ENCODE data around the gene PDHX. TPM values are rescaled to one million over a fixed set of nuclear protein-coding genes. Genes with fewer than 3 reads are reported as not detected.

The PDHX gene
- total RNA-seq, 2 donors from 2014 or later, result 92.1 to 115 TPM

DNA sequence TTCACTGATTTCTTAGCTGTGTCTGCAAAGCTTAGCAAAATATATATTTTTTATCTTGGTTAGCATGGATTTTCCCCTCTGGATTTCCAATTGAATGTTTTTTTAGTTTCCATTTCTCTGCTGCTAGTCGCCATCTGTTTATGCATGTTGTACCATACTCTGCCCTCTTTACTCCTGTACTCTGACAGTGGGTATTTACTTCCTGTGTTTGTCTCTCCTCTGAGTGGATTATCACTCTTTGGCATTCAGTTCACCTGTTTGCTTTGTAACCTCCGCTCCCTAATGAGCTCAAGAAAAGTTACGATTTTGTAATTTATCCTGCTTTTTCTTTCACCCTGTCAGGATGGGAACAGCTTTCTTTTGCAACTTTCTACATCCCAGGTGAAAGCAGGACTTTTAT, 59.1 kb downstream of the PDHX start:
- no peak for ATAC-seq
- DNase-seq, result no peak
- intact Hi-C loops (cut with DNase I), result no loop called here

- ATAC-seq (no peak), DNase-seq (no peak)
- intact Hi-C loops (cut with DNase I), result no loop called here
Measured at GRCh38 chr11:34976496-34977088, 60.2 kb downstream of the PDHX start.

DNA sequence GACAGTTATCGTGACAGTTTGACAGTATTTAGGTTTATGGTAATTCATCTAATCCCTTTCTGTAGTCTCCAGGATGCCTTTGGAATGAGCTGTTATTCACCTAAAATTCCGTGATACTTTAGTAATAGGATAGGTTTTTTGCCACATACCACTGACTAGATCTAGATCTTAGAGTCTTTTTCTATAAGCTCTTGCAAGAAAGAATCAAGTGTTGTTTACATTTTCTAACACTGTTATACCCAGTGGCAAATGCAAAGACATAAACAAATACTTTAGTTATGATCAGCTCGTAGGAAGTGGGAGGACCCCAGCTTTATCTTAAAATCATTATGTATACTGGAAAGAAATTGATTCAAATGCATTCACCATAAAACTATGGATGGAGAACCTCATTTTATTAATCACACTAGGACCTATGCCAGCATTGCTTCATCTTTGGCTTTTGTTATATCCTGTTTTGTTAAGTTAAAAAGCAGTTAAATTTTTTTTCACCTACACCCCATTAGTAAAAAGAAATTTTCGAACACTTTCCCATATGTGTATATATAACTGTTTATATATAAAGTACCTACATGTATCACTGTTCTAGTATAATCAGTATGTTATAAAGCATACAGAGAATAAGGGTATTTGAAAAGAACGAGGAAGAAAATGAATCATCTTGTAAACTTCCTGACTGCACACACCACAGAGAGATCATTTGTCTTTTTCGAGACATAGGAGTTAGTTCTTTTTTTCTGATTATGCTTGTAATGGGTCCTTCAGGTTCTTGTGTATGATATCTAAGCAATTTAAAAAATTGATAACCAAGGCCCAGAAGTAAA, 60.9 kb downstream of the PDHX start:
- ATAC-seq (peak in 1 of 2 donors; percentile 56), DNase-seq (no peak)
- intact Hi-C loops (cut with DNase I), result no loop called here

GRCh38 chr11:34978236-34979191, 62.1 kb downstream of the PDHX start:
- intact Hi-C loops (cut with DNase I), result no loop called here
- ATAC-seq (no peak), DNase-seq (no peak)

GRCh38 chr11:34984514-34984913, 68.1 kb downstream of the PDHX start:
- ATAC-seq, result no peak
- intact Hi-C loops (cut with DNase I), result no loop called here
- DNase-seq, result no peak

DNA sequence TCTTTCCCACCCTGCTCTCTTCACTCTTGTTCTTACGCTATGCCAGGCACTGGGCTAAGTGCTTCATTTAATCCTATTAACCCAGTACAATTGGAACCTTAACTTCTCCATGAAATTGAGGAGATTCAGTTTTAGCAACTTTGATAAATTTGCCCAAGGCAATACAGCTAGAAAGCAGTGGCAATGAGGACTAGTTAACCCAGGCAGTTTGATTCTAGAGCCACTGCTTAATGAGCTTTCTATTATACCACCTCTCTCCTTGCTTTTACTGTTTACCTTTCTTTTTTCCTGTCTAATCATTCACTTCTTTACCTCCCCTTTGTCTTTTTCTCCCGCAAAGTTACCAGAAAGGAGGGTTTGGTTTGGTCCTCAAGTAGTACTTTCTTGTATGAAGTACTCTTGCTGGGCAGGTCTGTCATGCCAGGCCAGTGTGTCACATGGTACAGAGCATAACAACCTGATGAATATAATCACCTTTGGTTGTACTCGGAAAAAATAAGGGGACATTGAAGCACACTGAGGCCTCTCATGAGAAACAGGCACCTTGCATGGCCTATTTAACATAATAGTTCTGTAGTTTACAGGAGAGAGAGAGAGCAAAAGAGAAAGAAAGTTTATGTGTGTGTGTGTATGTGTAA, 70.6 kb downstream of the PDHX start:
- no peak for ATAC-seq
- intact Hi-C loops (cut with DNase I), result no loop called here

GRCh38 chr11:34987617-34988016, 71.2 kb downstream of the PDHX start:
- ATAC-seq (no peak), DNase-seq (no peak)
- intact Hi-C loops (cut with DNase I), result no loop called here

More for the DNA sequence above, 70.6 kb downstream of the PDHX start:
- no peak for DNase-seq

DNA sequence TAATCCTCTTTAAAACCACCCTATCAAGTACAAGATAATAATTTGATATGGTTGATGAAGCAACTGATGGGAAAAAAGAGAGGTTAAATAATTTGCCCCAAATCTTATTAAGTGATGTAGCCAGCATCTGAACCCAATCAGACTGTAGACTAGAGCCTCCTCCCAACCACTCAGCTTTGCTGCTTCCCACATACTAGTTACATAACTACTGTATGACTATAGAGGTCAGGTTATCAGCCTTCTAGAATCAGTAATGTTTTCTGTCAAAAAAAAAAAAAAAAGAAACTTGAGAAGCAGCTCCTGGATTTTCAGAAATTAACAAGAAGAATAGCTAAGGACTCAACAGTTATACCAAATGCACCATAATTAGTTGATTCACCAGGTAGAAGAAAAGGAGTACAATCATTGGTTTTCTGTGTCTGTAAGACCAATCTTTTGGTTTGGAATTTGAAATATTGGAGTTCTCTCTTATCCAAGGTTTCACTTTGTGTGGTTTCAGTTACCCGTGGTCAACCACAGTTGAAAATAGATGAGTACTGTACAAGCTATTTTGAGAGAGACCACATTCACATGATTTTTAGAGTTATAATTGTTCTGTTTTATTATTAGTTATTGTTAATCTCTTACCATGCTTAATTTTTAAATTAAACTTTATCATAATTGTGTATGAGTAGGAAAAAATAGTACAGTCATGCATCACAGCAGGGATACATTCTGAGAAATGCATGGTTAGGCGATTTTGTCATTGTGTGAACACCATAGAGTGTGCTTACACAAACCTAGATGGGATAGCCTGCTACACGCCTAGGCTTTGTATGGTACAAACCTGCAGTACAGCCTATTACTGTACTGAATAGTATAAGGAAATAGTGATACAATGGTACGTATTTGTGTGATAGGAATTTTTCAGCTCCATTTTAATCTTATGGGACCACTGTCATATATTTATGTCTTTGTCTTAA, 72.2 kb downstream of the PDHX start:
- DNase-seq (no peak), ATAC-seq (no peak)
- intact Hi-C loops (cut with DNase I), result no loop called here

DNA sequence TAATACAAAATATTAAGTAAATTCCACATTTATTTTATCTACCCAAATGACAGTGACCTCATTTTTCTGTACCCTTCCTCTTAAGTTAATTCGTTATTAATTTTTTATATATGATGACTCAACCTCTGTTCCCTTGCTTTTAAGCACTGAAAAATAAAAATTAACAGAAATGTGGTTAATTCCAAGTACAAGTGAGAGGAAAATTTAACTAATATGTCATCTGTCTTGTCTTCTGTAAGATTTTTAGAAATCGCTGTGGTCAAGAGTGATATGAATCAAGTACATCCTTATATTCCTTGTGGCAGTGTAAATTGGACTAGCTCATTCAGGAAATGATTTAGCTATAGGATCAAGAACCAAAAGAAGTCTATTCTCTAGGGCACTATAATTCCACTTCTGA, 74.5 kb downstream of the PDHX start:
- ATAC-seq (no peak), DNase-seq (no peak)
- intact Hi-C loops (cut with DNase I), result loop anchor here in 1 of 2 donors (10.0 kb wide), 1 partner anchor 56 kb away; no protein-coding TSS in a partner anchor

- intact Hi-C loops (cut with DNase I), result loop anchor here in 1 of 2 donors (5.0 to 10.0 kb wide), 3 partner anchors 60 to 397 kb away; no protein-coding TSS in a partner anchor
- ATAC-seq (no peak), DNase-seq (no peak)
Measured at GRCh38 chr11:34994854-34995253, 78.4 kb downstream of the PDHX start.

- ATAC-seq, result no peak
- intact Hi-C loops (cut with DNase I), result loop anchor here in 1 of 2 donors (5.0 to 10.0 kb wide), 3 partner anchors 62 to 395 kb away; no protein-coding TSS in a partner anchor
- no peak for DNase-seq
Measured at GRCh38 chr11:34996958-34997357, 80.5 kb downstream of the PDHX start.

DNA sequence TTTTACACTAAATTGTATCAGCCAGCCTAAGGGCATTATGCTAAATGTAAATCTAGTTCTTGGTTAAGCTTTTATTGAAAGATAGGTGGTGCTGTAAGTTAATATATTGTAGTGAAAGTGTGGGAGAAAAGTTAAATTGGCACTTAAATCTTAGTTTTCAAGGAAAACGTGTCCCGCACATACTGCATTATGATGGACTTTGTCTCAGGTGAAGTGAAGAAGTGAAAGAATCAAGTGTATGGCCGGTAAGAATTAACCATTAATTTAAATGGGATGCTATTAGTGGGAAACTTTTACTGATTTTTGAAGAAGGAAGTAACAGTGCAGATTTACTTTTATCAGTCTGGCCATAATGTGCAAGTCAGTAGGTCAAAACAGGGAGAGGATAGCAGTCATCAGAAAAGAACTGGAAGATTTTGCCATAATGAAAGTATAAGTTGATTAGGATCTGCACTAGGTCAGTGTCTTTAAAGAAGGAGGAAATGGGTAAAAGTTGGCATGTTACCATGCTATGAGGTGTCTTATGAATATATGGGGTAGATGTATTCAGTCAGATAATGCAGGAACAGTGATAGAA, 81.6 kb downstream of the PDHX start:
- peak in 1 of 2 donors; percentile 23 for ATAC-seq
- intact Hi-C loops (cut with DNase I), result loop anchor here in 1 of 2 donors (5.0 to 10.0 kb wide), 3 partner anchors 63 to 394 kb away; no protein-coding TSS in a partner anchor
- no peak for DNase-seq

- no peak for DNase-seq
- ATAC-seq, result no peak
- intact Hi-C loops (cut with DNase I), result loop anchor here in 1 of 2 donors (5.0 to 10.0 kb wide), 3 partner anchors 65 to 393 kb away; no protein-coding TSS in a partner anchor
Measured at GRCh38 chr11:34999453-34999852, 83.0 kb downstream of the PDHX start.

DNA sequence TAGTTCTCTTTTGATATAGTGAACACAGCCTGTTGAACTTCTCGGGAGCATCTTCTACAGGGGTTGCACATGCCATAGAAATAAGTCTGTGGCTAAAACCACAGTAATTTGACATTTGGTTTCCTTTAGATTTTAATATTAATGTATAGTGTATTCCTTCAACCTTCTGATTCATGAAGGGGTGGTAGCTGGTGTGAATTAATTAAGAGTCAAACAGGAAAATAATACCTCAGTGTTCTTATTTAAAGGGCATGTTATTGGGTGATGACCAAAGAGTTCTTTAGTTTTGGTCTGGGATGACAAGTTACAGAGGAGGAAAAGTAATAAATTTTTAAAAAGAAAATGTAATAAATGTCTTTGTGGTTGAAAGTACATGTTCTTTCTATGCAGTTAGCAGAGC, 86.8 kb downstream of the PDHX start:
- intact Hi-C loops (cut with DNase I), result no loop called here
- DNase-seq (no peak), ATAC-seq (no peak)

DNA sequence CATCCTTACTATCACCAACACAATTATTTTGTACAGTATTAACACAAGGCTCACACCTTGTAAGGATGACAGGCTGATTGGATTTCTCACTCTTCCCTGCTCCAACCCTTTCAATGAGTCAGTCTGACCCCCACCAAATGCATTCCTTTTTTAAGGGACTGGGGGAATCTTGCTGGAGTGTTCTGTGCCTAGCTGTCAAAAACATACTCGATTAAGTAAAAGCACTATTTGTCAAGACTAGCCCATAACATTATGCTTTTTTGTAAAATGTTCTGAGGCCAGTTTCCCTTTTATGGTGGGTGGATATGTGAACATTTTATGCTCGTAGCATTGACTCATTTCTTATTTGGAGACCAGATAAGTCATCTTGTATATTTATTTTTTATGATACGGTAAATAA, 87.2 kb downstream of the PDHX start:
- intact Hi-C loops (cut with DNase I), result no loop called here
- ATAC-seq (no peak), DNase-seq (no peak)

DNA sequence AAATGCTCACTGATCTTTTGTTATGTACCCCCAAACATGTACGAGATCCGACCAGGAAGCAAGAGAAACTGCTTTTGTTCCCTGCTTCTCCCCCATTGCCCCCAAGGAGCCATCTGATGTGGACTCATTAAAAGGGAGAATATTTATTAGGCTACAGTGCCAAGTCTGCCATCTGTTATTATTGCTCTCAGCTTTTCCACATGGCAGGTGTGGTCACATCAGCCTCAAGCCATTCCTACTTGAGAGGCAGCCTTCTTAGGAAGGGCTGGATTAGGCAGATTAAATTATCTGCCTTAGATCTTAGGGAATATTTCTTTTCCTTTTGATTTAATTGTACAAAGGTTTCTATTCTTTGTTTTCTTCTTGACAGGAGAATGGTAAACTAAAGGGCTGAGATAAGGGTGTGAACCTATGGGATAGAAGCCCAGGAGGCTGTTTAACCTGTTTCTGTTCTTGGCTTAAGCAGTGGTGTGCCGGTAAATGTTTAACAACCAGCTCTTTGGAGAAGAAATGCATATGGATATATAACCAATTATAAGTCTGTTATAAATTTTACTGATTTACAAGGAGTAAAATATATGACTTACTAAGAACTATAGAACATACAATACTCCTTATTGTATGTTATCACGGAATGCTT, 88.8 kb downstream of the PDHX start:
- ATAC-seq (no peak), DNase-seq (no peak)
- intact Hi-C loops (cut with DNase I), result no loop called here

Measured in left cardiac atrium (tissue), 4 donors.